Psoas muscle (tissue), 8 donors: ENCODE data around the gene LRRC10B. TPM values are rescaled to one million over a fixed set of nuclear protein-coding genes. Genes with fewer than 3 reads are reported as not detected.

ENCODE experiments used
- ATAC-seq, 4 donors: fragments of 200-7000 bp; cut with Tn5 transposase; one replicate each; pipeline ENCODE4 v1.9.1; 2020; ENCODE audit warnings: moderate library complexity in 3 of 4, mild to moderate bottlenecking in 2 of 4
- DNase-seq, 2 donors: peaks; one replicate each; pipeline ENCODE4 v3.0.0-alpha.2; 2020
- H3K27ac ChIP-seq: fragments of 200-600 bp; one replicate; pipeline ENCODE4 v1.8.0; 2022
- H3K27me3 ChIP-seq, 3 donors: fragments of 200-600 bp in 1 of 3; one replicate each; pipeline versions ENCODE4 v1.6.1 to v1.8.0; 2013 to 2022; ENCODE audit warnings: low read length in 2 of 3, mild to moderate bottlenecking in 2 of 3, moderate library complexity in 1 of 3; ENCODE audit not compliant: insufficient read depth in 3 of 3
- H3K36me3 ChIP-seq, 2 donors: fragments of 200-600 bp in 1 of 2; one replicate each; pipeline versions ENCODE4 v1.6.1 to v1.8.0; 2013 to 2022; ENCODE audit warnings: low read depth in 1 of 2, mild to moderate bottlenecking in 1 of 2, moderate library complexity in 1 of 2; ENCODE audit not compliant: insufficient read depth in 1 of 2
- H3K4me1 ChIP-seq: fragments of 200-600 bp; one replicate; pipeline ENCODE4 v1.8.0; 2022
- H3K4me3 ChIP-seq: fragments of 200-600 bp; one replicate; pipeline ENCODE4 v1.8.0; 2022; ENCODE audit warnings: mild to moderate bottlenecking
- H3K9me3 ChIP-seq: fragments of 200-600 bp; one replicate; pipeline ENCODE4 v1.8.0; 2022
- CTCF ChIP-seq: fragments of 200-600 bp; IDR thresholded peaks from one replicate; pipeline ENCODE4 v1.8.0; 2022; ENCODE audit warnings: antibody characterized with exemption
- WGBS, 3 donors: extraction: QIAGEN DNeasy Blood & Tissue Kit; methylation state at CpG; one replicate each; pipeline versions ENCODE4 v1.1.6 to v1.1.7; 2013; 5-methylcytosine and 5-hydroxymethylcytosine counted together
- intact Hi-C, 2 donors: fragments of 100-400 bp; cut with DNase I; formaldehyde crosslinking; loops; one replicate each; pipeline versions ENCODE4 v1.11.0 to v1.14.2; 2022
- polyA plus RNA-seq, 3 donors: library from polyadenylated mRNA; stranded (reverse); fragments of 200-250 nt; gene quantifications; one replicate each; pipeline ENCODE4 v1.2.3, GENCODE V29; 2013
- total RNA-seq, 4 donors: library from RNA; stranded (reverse); fragmentation: NEBNext Ultra II Directional in 2 of 4; extraction: Animal tissue kit (Norgen Biotek cat#: 25700) in 2 of 4; gene quantifications; one replicate each; pipeline versions ENCODE4 v1.2.1 to v1.2.4, GENCODE V29; 2021 to 2023
- donor health status: healthy with polysubstance abuse.
- donor health status: DM: no; HTN: no; CAD: no; lungs with moderate emphysema.
- donor health status: Bipolar disorder and iron deficiency.
- donor health status: healthy.
- donor health status: DM: yes; HTN: yes; CAD: no.
- donor health status: DM: no; HTN: no; CAD: no.
- donor health status: DM: no; HTN: no; CAD: no.
- donor health status: DM: yes; HTN: yes; CAD: no.

LRRC10B gene
- total and polyA plus RNA-seq, 7 donors, result 0.24 to 2.1 (median 0.52) TPM; not detected in 1

- no peaks in the 10 kb centered on the region for H3K9me3 ChIP-seq
These were observed 27.6 kb downstream of the LRRC10B start for GRCh38 chr11:61535998-61536675.

GRCh38 chr11:61536676-61537270 is 28.2 kb downstream of the LRRC10B start:
- 82 to 90% (median 89%) methylated on average over 2 of the region's 2 CpGs for WGBS, 3 donors
- Histone ChIP-seq H3K4me3 (no peak overlapping the region), H3K36me3 (no peaks in the 10 kb centered on the region), H3K4me1 (peaks cover 1% of the 10 kb centered on the region), H3K27me3 (peaks cover 0 to 15% (median 0%) of the 10 kb centered on the region in 3 donors), H3K9me3 (no peaks in the 10 kb centered on the region), H3K27ac (no peak overlapping the region)
- no peak for ATAC-seq
- DNase-seq, result no peak
- TF ChIP-seq CTCF, result no peak
- intact Hi-C loops, result no loop called here

More at GRCh38 chr11:61535998-61536675, 27.6 kb downstream of the LRRC10B start:
- intact Hi-C loops, result no loop called here
- Histone ChIP-seq H3K36me3 (no peaks in the 10 kb centered on the region), H3K4me1 (no peaks in the 10 kb centered on the region), H3K4me3 (no peak overlapping the region), H3K27me3 (peaks cover 0 to 15% (median 0%) of the 10 kb centered on the region in 3 donors), H3K27ac (no peak overlapping the region)
- no peak for ATAC-seq
- no peak for TF ChIP-seq CTCF
- WGBS, 3 donors, result 86 to 90% (median 86%) methylated on average over 17 of the region's 17 CpGs
- no peak for DNase-seq

GRCh38 chr11:61537326-61537725 is 28.8 kb downstream of the LRRC10B start:
- peaks cover 0 to 15% (median 0%) of the 10 kb centered on the region in 3 donors for H3K27me3 ChIP-seq
- H3K4me1 ChIP-seq, result peaks cover 5% of the 10 kb centered on the region
- intact Hi-C loops, result no loop called here
- no peak for ATAC-seq
- no peak for TF ChIP-seq CTCF
- H3K27ac ChIP-seq, result no peak overlapping the region
- DNase-seq, result no peak
- no peaks in the 10 kb centered on the region for H3K36me3 ChIP-seq
- 92 to 95% (median 95%) methylated on average over 8 of the region's 8 CpGs for WGBS, 3 donors
- H3K9me3 ChIP-seq, result no peaks in the 10 kb centered on the region
- H3K4me3 ChIP-seq, result no peak overlapping the region

GRCh38 chr11:61538636-61538961 is 30.1 kb downstream of the LRRC10B start:
- intact Hi-C loops, result no loop called here
- TF ChIP-seq CTCF, result no peak
- ATAC-seq (no peak), DNase-seq (no peak)
- H3K4me3 ChIP-seq, result no peak overlapping the region
- no peak overlapping the region for H3K27ac ChIP-seq
- no peaks in the 10 kb centered on the region for H3K36me3 ChIP-seq
- H3K27me3 ChIP-seq, result peaks cover 0 to 15% (median 0%) of the 10 kb centered on the region in 3 donors
- no peaks in the 10 kb centered on the region for H3K9me3 ChIP-seq
- peaks cover 5% of the 10 kb centered on the region for H3K4me1 ChIP-seq
- 69 to 71% (median 70%) methylated on average over 9 of the region's 9 CpGs for WGBS, 3 donors
